Endothelial cell of umbilical vein (primary cell): ENCODE measurements around the gene PON1. TPM values are rescaled to one million over a fixed set of nuclear protein-coding genes. Genes with fewer than 3 reads are reported as not detected.

Experiments used
- BruUV-seq: library from RNA; stranded (reverse); fragments of 400-500 nt; replicated peaks from 2 replicates; lab custom pipeline; 2021; lab: Mats Ljungman, UMichigan
- CTCF ChIA-PET: fragments of 300-600, 350-600 bp; sonication (Branson Sonifier 250); formaldehyde crosslinking; loops from one replicate; lab custom pipeline; 2021; ENCODE audit warnings: antibody characterized with exemption, inconsistent platforms; lab: Charles Lee
- POLR2A ChIA-PET: fragments of 300-600, 350-600 bp; sonication (Branson Sonifier 250); formaldehyde crosslinking; loops from one replicate; lab custom pipeline; 2021; ENCODE audit warnings: antibody characterized with exemption, inconsistent platforms; lab: Charles Lee
- DNase-seq: peaks from one replicate; pipeline ENCODE4 v3.0.0-alpha.2; 2011; ENCODE audit warnings: low read depth, low spot score
- FAIRE-seq: peaks from 2 replicates; lab custom pipeline; 2011; peaks lifted over from hg19 to GRCh38; lab: Jason Lieb, UNC
- H2AFZ ChIP-seq: 2 replicates; pipeline ENCODE4 v1.6.0; 2012; ENCODE audit warnings: low read depth, low read length, control low read depth, inconsistent platforms
- H3K27ac ChIP-seq: 2 replicates; pipeline ENCODE4 v1.5.1; 2011; ENCODE audit warnings: low read depth, mild to moderate bottlenecking, control low read depth, low read length, moderate library complexity; ENCODE audit not compliant: insufficient read depth
- H3K27me3 ChIP-seq, 2 experiments: 2 replicates each; pipeline versions ENCODE4 v1.6.0 to v1.6.1; 2011; ENCODE audit warnings: low read length in 2 of 2, mixed read lengths in 1 of 2; ENCODE audit not compliant: control insufficient read depth in 2 of 2, insufficient read depth in 2 of 2
- H3K36me3 ChIP-seq, 2 experiments: 2 replicates in 1 of 2; 3 replicates in 1 of 2; pipeline ENCODE4 v1.5.1; 2011; ENCODE audit warnings: low read length in 2 of 2, mild to moderate bottlenecking in 1 of 2, moderate library complexity in 1 of 2; ENCODE audit not compliant: control insufficient read depth in 2 of 2, insufficient read depth in 2 of 2; ENCODE audit errors: extremely low read depth in 1 of 2
- H3K4me1 ChIP-seq: 3 replicates; pipeline ENCODE4 v1.5.1; 2011; ENCODE audit warnings: mild to moderate bottlenecking, low read length; ENCODE audit not compliant: control insufficient read depth, insufficient read depth; ENCODE audit errors: extremely low read depth
- H3K4me2 ChIP-seq: 2 replicates; pipeline ENCODE4 v1.6.1; 2011; ENCODE audit warnings: low read length, control low read depth, mixed read lengths; ENCODE audit not compliant: insufficient read depth
- H3K4me3 ChIP-seq, 3 experiments: fragments of 200-600 bp in 1 of 3; sonication (generic), shearing (Covaris generic) in 1 of 3; replicated peaks in 1 of 3; 2 replicates each; pipeline ENCODE4 v1.5.1; 2011 to 2016; ENCODE audit warnings: control low read depth in 3 of 3, low read length in 3 of 3, mild to moderate bottlenecking in 2 of 3, inconsistent platforms in 1 of 3, low read depth in 1 of 3, moderate library complexity in 1 of 3; ENCODE audit not compliant: insufficient read depth in 1 of 3
- H3K79me2 ChIP-seq: 2 replicates; pipeline ENCODE4 v1.6.0; 2012; ENCODE audit warnings: low read length, inconsistent platforms; ENCODE audit not compliant: control insufficient read depth, insufficient read depth
- H3K9ac ChIP-seq: replicated peaks from 2 replicates; pipeline ENCODE3; 2011; ENCODE audit warnings: low read length, control low read depth; ENCODE audit not compliant: insufficient read depth; ENCODE audit errors: extremely low read depth
- H3K9me1 ChIP-seq: replicated peaks from 3 replicates; pipeline ENCODE4 v1.6.0; 2011; ENCODE audit warnings: mild to moderate bottlenecking, low read length; ENCODE audit not compliant: control insufficient read depth, insufficient read depth; ENCODE audit errors: extremely low read depth
- H3K9me3 ChIP-seq: replicated peaks from 2 replicates; pipeline ENCODE4 v1.5.1; 2012; ENCODE audit warnings: low read length, inconsistent platforms; ENCODE audit not compliant: control insufficient read depth, insufficient read depth
- H4K20me1 ChIP-seq: replicated peaks from 2 replicates; pipeline ENCODE3; 2011; ENCODE audit warnings: mild to moderate bottlenecking, low read length; ENCODE audit not compliant: control insufficient read depth, insufficient read depth; ENCODE audit errors: extremely low read depth
- EZH2 ChIP-seq: IDR thresholded peaks from 2 replicates; pipeline ENCODE4 v1.6.1; 2012; ENCODE audit warnings: borderline replicate concordance, low read depth, mild to moderate bottlenecking, moderate library complexity, low read length, inconsistent platforms; ENCODE audit not compliant: severe bottlenecking
- FOS ChIP-seq: IDR thresholded peaks from 2 replicates; pipeline ENCODE4 v1.6.1; 2011; ENCODE audit warnings: mild to moderate bottlenecking, low read length, moderate library complexity, borderline replicate concordance; ENCODE audit not compliant: insufficient read depth
- GATA2 ChIP-seq: IDR thresholded peaks from 2 replicates; pipeline ENCODE4 v1.7.0; 2011; ENCODE audit warnings: low read depth, mild to moderate bottlenecking, moderate library complexity, mixed read lengths, low read length; ENCODE audit not compliant: insufficient read length, insufficient read depth
- JUN ChIP-seq: IDR thresholded peaks from 2 replicates; pipeline ENCODE4 v1.6.1; 2011; ENCODE audit warnings: borderline replicate concordance, low read depth; ENCODE audit not compliant: insufficient read length, insufficient read depth
- MYC ChIP-seq: IDR thresholded peaks from one replicate; pipeline ENCODE4 v1.6.1; 2011; ENCODE audit warnings: mild to moderate bottlenecking, low read depth, low read length
- POLR2A ChIP-seq: IDR thresholded peaks from 2 replicates; pipeline ENCODE4 v1.6.1; 2012; ENCODE audit warnings: low read depth, mild to moderate bottlenecking, control low read depth, low read length
- POLR2AphosphoS5 ChIP-seq: IDR thresholded peaks from 2 replicates; pipeline ENCODE4 v1.6.1; 2012; ENCODE audit warnings: low read depth, mild to moderate bottlenecking, control low read depth, low read length, moderate library complexity; ENCODE audit not compliant: insufficient read depth
- dilution Hi-C: fragments of 300-500 bp; cut with MboI; formaldehyde crosslinking; loops from one replicate; pipeline ENCODE4 v1.15.0; 2019; ENCODE audit warnings: low sequenced_read_pairs; ENCODE audit not compliant: extremely low pct_ligation_motif_present
- intact Hi-C: fragments of 100-400 bp; cut with micrococcal nuclease; formaldehyde crosslinking; loops from one replicate; pipeline ENCODE4 v1.10.0; 2022
- polyA plus RNA-seq, 4 experiments: library from polyadenylated mRNA; depleted of rRNA in 3 of 4; stranded (reverse) in 3 of 4; unstranded in 1 of 4; fragments of >200 nt; gene quantifications; 2 replicates each; pipeline versions ENCODE4 v1.2.1 to v1.2.3, GENCODE V29; 2011 to 2012; ENCODE audit warnings: missing spikeins in 1 of 4
- total RNA-seq: library from RNA; stranded (reverse); gene quantifications from 2 replicates; pipeline ENCODE4 v1.2.3, GENCODE V29; 2021
- TF ChIP-seq, protein P1 (sequence below), 2 donors: IDR thresholded peaks; 1 replicate in 1 of 2; 2 replicates in 1 of 2; pipeline ENCODE4 v1.5.1; 2011; ENCODE audit warnings: low read length in 2 of 2, mild to moderate bottlenecking in 2 of 2, moderate library complexity in 2 of 2, control low read depth in 1 of 2, inconsistent platforms in 1 of 2, low read depth in 1 of 2; ENCODE audit not compliant: insufficient read depth in 1 of 2; ENCODE audit errors: extremely low read depth in 1 of 2
- TF ChIP-seq, protein P2 (sequence below): IDR thresholded peaks from 2 replicates; pipeline ENCODE4 v1.6.1; 2011; ENCODE audit not compliant: insufficient read depth, insufficient read length

The PON1 gene
- total and polyA plus RNA-seq, 2 donors (not counting 3 experiments of a cell fraction or from before 2014, with no cell fraction given): not detected

DNA sequence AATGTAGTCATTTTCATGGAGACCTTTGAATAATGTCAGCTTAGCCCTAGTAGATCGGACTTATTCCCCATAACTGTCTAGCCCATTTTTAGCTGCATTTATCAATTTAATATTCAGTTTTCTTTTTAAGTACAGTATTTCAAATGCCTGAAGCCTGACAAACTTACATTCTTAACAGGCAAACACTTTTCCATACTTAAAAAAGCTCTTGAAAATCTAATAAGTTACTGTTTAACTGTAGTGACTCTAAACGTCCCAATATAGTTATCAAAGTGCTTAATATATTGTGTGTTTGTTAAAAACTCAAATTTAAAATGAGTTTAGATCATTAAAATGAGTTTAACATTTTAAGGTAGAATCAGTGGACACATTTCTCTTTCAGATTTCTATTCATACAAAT lies 44.9 kb downstream of the PON1 start:
- intact Hi-C loops: no loop called here
- H2AFZ ChIP-seq: no peak overlapping the region
- no peaks in the 10 kb centered on the region for H3K79me2 ChIP-seq
- H3K9me3 ChIP-seq: no peaks in the 10 kb centered on the region
- CTCF ChIA-PET: no interaction called here
- dilution Hi-C loops: no loop called here
- DNase-seq (no peak), FAIRE-seq (no peak)
- no peaks in the 10 kb centered on the region for H4K20me1 ChIP-seq
- TF ChIP-seq POLR2A: no peak
- no peak for TF ChIP-seq EZH2
- no peak for TF ChIP-seq GATA2
- no peak for TF ChIP-seq JUN
- TF ChIP-seq MYC: no peak
- TF ChIP-seq, protein P1, sequence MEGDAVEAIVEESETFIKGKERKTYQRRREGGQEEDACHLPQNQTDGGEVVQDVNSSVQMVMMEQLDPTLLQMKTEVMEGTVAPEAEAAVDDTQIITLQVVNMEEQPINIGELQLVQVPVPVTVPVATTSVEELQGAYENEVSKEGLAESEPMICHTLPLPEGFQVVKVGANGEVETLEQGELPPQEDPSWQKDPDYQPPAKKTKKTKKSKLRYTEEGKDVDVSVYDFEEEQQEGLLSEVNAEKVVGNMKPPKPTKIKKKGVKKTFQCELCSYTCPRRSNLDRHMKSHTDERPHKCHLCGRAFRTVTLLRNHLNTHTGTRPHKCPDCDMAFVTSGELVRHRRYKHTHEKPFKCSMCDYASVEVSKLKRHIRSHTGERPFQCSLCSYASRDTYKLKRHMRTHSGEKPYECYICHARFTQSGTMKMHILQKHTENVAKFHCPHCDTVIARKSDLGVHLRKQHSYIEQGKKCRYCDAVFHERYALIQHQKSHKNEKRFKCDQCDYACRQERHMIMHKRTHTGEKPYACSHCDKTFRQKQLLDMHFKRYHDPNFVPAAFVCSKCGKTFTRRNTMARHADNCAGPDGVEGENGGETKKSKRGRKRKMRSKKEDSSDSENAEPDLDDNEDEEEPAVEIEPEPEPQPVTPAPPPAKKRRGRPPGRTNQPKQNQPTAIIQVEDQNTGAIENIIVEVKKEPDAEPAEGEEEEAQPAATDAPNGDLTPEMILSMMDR (IDR thresholded peaks at IDR 0.05; ENCODE audit: extremely low read depth in 1 of 2, insufficient read depth in 1 of 2, low read depth in 1 of 2, low read length in 2 of 2): no peak
- TF ChIP-seq POLR2AphosphoS5: no peak
- TF ChIP-seq, protein P2, sequence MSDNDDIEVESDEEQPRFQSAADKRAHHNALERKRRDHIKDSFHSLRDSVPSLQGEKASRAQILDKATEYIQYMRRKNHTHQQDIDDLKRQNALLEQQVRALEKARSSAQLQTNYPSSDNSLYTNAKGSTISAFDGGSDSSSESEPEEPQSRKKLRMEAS: no peak
- TF ChIP-seq FOS: no peak
- H3K27ac ChIP-seq: no peak overlapping the region
- no peaks in the 10 kb centered on the region for H3K4me1 ChIP-seq
- BruUV-seq: no TSS peak
- no peaks in the 10 kb centered on the region for H3K9me1 ChIP-seq
- H3K4me3 ChIP-seq: no peak overlapping the region
- H3K36me3 ChIP-seq: no peaks in the 10 kb centered on the region
- POLR2A ChIA-PET: no interaction called here
- H3K27me3 ChIP-seq: no peaks in the 10 kb centered on the region
- H3K4me2 ChIP-seq: no peak overlapping the region
- no peak overlapping the region for H3K9ac ChIP-seq
